NCI-H2196 (cell line): Measurements from ENCODE around the gene APOA4.

Source experiments
- DNase-seq: peaks from one replicate; lab custom pipeline; 2025; ENCODE audit not compliant: unreplicated experiment; lab: John Stamatoyannopoulos, UW

Gene APOA4

DNA sequence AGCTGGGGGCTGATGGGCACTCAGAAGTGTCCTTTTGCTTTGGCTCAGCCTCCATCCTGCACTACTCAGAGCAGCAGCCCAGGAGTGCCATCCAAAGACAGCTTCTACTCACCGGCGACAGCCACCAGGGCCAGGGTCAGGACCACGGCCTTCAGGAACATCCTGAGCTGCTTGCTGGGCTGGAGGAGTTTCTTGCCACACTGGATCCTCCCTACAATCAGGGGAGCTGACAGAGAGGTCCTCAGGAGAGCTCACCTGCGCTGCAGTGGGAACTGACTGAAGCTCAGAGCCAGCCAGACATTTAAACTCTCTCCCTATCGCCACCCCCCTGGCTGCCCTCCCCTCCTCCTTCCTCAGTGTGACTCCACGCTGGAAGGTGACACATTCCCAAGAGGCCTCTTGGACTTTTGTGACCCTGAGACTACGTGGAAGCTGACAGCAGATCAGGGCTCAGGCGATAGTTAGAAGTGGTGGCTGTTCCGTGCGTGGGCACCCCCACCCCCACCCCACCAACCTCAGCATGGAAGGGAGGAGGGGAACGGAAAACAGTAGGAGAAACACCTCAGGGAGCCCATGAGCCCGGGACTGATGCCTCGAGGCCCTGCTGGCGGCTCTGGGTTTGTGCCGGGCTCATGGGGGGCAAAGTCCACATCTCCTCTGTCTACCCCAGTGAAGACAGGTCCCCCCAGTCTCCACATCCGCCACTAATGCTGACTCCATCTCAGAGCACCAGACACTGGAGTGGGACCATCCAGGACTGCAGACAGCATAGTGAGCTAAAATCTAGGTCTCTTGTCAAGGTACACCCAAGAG is at the start of gene APOA4:
Gene APOA4, minus strand, starts transcription at position 274 of the 813 bp plus-strand sequence. Its CDS starts 113 bp downstream, at position 161.
- DNase-seq, result no peak

DNA sequence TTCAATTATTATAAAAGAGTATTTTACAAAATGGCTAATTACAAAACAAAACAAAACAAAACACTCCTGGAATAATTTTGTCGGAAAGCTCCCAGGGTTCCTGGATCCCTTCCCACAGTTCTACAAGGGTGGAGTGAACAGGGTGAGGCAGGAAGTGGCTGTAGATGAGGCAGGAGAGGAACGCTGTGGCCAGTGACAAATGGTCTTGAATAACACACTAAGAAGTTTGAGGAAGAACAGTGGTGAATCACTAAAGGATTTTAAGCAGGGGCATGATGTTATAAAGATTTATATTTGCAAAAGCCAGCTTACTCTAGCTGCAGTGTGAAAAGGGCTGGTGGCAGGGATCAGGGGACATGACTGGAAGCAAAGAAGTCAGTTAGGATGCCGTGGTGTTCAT is 48.1 kb upstream of the APOA4 start:
- no peak for DNase-seq

DNA sequence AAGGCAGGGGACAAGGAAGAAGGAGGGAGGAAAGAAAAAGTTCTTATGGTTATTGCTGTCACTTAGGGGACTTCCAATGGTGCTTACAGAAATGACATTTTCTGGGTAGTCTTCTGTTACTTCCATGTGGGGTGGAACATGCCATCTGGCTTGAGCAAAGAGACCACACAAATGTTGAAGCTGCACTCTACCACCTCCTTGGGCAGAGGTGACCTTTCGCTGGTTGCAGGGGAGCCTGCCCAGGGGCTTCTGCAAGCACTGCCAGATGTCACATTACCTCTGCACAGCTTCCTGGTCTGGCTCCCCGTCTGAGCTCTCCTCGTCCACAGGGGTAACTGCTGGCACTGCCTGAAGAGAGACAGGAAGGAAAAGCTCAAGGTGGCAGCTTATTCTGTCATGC is 47.0 kb upstream of the APOA4 start:
- no peak for DNase-seq

DNA sequence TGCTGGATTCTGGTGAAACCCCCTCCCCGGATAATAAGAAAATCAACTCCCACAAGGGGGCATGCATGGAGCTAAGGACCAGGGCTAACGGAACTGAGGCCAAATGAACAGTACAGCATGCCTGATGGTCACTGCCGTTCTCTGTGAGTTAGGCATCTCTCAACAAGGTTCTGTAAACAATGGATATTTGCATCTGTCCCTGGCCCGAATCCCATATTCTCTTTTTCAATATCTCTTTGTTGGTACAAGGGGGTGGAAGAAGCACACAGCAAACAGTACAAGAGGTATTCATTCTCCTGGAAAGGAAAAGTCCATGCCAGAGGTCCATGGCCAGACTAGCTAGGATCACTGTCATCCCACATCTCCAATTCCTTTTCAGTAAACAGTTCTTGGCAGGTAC is 46.5 kb upstream of the APOA4 start:
- DNase-seq, result peak; percentile 47

DNA sequence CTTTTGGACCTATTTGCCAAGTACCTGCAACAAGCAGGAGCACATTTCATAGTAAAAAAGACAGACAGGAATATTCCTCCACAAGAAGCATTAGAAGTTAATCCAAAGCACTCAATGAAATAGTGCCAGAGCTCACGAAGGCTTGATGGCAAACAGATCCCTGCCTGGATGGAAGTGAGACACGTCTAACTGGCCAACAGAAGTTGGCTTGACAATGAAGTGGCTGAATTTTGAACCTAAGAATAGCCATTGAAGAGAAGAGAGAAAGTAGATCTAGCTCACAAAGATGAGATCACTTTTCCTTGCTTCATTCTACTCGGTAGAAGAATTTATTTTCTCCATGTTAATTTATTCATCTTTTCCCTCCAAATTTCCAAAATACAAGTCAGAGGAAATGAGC is 45.0 kb upstream of the APOA4 start:
- no peak for DNase-seq

DNA sequence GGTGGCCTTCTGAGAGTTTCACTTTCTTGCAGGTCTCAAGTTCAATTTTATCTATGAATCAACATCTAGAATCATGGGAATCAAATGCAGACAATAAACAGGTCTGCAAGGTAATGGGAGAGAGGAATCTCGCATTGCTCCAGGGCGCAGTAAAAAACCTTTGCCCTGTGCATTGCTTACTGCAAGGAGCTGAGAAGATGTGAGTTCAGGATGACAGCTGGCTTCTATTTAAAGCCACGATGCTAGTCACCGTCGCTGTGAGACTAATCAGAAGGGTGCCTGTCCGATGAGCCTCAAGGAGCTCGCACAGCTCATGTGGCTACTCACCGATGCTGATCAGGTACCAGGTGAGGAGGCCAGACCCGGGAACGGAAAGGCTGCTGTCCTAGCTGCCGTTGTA is 44.5 kb upstream of the APOA4 start:
- no peak for DNase-seq

DNA sequence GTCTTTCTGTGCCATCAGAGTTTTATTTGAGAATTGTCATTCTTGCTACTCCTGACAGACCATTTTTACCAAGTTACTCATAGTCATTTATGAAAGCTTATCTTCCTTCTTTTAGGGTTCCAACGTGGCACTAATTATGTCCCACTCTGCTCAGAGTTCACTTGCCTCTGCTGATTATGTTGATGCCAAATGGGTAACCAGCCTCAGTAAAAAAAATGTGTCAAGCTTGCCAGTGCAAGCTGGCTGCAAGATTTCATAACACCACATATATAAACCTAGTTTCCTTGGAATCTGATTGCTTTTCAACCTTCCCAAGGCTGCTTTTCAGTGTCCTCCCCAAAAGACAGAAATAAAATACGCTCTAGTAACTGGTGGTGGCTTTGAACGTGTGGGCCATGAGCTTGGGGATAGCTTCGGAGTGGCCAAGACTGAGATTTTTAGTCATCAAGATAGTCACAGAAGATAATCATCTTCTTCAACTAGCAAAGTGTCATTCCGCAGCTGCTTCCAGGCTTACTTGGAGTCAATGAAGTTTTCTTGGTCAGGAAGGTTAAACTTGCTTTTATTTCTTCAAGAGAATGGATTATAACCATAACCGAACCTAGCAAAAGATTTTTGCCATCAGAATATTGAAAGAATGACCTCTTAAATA is 43.8 kb upstream of the APOA4 start:
- no peak for DNase-seq

DNA sequence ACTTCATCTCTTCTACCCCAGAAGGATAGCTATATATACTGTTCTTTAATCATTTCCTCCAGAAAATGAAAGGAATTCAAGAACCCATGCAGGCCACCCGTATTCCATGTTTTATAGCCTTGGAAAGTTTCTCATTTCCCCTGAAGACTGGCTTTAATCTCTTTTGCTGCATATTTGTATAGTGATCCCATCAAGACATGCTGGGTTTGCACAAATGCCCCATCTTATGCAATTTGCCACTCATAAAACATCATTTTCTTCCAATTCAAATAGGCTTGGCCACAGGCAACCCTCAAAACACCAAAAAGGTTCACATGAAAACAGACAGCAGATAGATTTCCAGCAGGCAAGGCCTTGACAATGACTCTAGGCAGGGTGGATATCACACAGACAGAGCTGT is 42.6 kb upstream of the APOA4 start:
- DNase-seq, result no peak

DNA sequence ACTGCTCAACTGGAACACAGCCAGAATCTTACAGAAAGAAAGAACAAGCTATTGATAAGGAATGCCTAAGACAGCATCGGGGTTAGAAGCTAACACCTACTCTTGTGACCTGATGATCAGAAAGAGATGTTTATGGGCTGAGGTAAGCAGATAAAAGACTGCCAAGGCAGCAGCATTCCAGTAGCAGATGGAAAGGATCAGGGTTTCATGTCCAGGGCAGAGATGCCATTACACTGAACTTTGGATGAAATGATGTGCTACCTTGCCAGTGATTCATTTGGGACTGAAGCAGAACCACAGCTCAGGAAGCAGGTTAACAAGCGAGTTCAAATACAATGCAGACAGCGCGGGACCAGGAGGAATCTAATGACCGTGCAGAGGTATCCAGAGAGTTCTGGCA is 41.4 kb upstream of the APOA4 start:
- no peak for DNase-seq

DNA sequence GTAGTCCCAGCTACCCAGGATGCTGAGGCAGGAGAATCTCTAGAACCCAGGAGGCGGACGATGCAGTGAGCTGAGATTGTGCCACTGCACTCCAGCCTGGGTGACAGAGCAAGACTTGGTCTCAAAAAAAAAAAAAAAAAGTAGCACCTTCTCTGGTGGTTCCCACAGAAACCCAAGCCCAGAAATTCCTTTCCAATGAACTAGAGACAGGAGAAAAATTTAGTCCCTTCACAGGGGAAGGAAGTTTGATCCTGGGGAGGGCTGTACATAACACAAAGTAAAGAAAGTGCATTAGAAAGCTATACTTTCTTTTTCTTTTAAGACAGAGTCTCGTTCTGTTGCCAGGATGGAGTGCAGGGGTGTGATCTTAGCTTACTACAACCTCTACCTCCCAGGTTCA is 39.8 kb upstream of the APOA4 start:
- no peak for DNase-seq

DNA sequence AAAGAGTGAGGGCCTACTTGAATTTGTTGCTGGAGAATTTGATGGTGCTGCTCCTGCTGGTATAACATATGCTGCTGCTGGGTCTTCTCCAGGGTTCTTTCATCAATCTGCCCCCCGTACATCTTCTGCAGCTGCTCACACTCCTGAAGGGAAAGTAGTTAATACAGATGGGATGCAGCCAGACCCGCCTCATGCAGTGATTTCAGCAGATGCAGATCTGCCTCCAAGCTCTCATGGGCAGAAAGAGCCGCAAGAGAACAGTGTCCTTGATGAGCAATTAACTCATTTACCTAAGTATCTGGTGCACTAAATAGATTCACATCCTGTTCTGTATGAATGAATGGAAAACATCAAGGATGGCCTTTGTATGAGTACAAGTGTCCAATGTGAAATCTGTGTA is 39.1 kb upstream of the APOA4 start:
- DNase-seq, result no peak

DNA sequence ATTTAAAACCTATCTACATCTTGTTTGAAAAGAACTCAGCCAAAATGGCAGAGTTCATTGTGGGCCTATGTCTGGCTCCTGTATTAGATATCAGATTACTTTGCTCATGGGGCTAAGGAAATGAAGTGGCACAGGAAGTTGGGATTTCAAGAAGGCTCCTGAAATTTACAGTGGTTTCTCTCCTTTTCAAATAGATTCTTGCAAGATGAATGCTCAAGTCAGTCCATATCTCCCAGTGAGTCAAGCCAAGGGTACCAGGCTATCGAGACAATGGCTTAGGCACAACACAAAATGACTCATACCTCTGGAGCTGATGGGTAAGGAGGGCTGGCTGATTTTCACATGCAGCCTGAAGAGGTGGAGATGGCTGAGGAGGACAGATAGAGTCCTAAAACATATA is 38.4 kb upstream of the APOA4 start:
- no peak for DNase-seq

DNA sequence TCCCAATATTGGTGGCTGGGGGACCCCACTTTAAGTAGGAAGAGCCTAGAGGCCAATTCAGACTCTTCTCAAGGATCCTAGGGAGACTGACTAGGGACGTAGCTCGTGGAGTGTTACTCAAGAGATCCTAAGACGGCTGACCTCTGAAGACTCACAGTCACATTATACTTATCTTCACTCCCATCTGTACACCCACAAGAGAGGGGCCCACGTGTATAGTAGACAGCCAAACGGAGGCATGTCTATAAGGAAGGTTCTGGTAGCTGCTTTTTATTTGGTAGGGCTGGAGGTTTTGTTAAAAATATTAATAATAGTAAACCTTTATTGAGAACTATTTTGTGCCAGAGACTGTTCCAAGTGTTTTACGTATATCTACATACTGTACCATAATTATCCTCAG is 37.2 kb upstream of the APOA4 start:
- no peak for DNase-seq

DNA sequence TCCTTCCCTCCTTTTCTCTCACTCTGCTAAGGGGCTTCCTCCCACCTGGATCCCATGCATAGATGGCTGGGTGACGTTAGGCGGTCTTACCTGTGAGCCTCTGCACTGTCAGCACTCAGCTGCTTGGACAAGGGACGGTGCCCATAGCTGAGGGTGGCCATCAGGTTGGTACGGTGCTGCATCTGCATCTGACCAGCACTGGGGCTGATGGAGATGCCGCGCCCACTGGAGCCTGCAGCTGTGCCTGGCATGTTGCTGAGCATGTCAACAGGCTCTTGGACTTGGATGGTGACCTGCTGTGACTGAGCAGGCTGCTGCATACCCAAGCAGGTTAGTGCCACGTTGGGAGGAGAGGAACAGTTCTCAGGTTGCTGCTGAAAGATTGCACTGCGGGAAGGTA is 36.1 kb upstream of the APOA4 start:
- no peak for DNase-seq

DNA sequence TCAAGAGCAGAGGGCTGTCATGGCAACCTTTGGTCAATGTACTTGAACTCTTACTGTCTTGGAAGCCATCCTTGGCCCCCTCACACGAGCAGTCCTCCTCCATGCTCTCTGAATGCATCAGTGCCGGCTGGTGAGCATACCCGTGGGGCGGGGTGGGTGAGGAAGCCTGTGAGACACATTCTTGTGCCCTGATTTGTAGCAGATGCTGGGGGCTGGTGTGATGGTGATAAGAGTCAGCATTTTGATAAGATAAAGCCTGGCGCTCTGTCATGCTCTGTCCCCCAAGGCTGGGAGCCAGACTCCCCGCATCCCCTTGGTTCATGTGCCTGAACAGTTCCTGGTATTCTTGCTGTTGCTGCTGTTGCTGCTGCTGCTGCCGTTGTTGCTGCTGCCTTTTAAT is 34.8 kb upstream of the APOA4 start:
- DNase-seq, result no peak

DNA sequence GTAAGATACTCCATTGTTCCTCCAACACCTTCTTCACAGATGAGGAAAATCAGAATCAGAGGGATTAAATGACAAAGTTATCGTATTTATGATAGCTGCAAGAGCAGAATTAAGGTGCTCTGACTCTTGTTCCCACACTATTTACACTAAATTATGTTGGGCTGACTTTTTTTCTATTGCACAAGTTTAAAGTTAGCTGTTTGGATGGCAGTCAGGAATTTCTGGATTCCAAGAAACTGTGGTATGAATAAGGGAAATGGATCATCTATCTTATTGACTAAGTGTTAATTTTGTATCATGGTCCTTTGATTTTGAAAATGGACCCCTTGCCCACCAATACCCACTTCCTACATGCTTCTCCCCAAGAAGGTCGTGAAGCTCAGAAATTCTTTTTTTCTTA is 34.2 kb upstream of the APOA4 start:
- DNase-seq, result no peak

DNA sequence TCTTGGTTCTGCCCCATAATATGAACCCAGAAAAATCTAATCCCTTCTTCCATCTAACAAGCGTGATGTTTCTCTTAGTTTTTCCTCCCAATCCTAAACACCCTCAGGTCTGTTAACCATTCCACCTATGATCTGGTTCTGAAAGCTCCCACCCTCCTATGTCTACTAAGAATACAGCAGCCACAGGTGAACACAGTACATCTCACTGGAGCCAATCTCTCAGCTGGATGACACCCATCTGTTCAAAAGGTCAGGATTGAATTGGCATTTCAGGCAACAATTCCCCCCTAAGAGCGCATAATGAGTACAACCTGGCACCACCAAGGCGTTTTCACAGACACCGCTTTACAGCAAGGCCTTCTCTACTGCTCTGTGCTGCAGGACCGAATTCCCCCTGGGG is 33.3 kb upstream of the APOA4 start:
- DNase-seq, result no peak

DNA sequence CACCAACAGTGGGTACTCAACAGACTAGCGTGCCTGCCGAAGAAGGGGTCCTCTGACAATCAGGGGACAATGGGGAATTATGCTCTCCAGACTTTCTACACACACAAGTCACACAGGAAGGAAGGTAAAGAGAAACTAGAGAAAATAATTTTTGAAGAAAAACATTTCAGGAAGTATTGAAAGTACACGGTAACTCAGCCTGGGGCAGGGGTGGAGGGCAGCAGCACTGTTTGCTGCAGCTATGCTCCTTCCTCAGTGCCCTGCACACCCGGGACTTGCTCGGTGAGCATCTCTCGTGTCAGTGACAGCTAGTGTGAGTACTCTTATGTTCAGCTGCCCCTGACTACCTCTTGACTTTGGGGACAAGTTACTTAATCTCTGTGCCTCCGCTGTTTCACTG is 32.3 kb upstream of the APOA4 start:
- no peak for DNase-seq

DNA sequence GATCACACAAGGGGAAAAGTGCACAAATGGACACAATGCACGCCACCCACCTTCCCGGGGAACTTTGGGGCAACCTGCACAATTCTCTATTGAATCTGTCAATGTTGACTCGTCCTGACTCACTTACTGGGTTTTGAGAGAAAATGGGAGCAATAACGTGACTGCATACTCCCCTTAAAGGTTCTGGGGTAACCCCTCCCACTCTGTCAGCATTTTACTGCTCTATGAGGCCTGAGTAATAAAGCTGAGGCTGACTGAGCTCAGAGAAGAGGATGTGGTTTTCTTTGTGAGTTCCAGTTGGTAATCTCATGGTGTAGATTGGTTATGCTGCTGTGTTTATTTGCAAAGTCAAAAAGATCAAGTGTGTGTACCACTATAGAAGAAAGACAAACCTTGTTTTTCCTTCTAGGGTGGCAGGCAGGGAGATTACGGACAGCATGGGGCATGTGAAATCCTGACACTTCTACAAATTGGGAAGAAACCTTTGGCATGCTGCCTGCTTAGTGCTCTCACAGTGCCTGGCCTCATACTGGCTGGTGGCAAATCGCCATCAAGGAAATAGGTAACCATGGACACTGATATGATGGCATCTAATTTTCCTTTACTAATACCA is 30.5 kb upstream of the APOA4 start:
- DNase-seq, result peak; percentile 76

DNA sequence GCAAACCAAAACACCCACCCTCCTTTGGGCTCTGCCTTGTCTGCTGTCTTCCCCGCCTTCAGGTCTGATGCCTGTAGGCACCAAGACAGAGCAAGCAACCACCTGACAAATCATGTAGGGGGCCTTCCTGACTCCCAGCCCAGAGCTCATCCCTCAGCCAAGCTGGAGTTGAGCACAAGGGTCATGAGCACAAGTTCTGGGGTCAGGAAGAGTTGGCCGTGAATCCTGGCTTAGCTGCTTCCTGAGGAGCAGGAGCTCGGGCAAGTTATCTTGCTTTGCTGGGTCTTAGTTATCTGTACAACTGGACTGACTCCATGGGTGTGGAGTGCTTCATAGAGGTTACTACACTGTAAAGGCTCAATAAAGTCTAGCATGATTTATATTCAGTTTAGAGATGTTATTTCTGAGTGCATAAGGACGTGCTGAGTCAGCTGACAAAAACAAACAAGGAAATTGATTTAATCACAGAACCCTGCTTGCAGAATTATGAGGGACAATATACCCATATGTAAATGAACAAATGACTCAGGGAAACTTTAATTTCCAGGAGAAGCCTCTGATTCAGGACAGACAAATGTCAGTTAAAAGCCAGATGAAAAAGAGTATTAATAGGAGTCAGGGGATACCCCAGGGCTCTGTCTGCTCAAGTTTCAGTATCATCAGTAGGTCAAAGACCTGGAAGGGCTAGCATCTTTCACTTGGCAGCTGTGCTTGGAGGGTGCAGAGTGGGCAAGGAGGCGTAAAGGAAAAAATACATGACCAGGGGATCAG is 29.3 kb upstream of the APOA4 start:
- no peak for DNase-seq

DNA sequence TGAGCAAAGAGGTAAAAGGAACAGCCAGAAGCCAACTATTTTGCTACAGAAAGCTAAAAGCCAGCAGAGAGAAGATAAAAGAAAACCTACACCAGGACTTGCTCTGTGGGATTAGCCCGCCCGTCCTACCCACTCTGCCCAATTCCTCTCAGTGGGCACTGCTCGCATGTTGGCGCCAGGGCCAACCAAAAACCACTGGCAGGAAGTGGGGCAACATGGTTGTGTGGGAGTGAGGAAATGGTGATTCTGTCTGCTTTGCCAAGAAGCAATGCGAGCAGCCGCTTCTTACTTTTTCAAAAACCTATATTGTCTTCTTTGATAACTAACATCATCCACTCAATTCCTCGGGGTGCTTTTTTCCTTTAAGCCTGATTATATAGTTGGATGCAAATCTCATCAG is 28.5 kb upstream of the APOA4 start:
- no peak for DNase-seq

DNA sequence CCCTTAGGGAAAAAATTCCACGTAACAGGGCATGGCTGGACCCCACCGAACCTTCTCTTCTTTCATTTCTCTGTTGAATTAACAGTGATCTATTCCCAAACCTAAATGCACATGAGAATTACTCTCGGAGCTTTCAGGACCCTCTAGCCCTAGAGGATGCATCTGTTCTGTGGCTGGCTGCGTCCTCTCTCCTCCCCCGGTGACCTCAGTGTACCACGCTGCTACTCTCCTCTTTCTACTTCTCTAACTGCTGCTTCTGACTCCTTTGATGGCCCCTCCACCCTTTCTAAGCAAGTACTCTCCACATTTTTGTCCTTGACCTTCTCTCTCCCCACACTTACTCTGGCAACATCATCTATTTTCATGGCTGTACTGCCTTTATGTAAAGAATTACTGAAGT is 26.4 kb upstream of the APOA4 start:
- DNase-seq, result no peak
